Activated naive CD8-positive, alpha-beta T cell treated with anti-CD3 and anti-CD28 coated beads, Interleukin-2, amount 50 U/mL, for 16 hours (primary cell): ENCODE data around the gene KMT2C.

Experiments used
- DNase-seq: peaks from one replicate; pipeline ENCODE4 v3.0.0-alpha.2; 2020; ENCODE audit warnings: low read depth, low spot score

KMT2C gene

DNA sequence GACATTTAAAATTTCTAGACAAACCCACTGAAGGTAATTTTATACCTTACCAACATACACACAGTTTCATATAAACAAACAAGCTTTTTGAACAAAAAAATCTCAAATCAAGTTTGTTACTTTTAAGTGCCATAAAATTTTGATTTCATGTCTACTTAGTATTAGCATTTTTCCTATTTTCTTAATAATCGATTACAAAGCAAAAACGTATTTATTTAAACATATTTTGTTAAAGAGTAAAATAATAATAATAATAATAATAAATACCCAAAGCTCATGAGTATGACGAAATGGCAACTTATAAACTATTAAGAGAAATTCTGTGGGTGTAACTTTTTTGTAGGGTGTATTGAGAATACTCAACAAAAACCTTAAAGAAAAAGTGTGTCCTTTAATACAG, 232.7 kb downstream of the KMT2C start:
- no peak for DNase-seq

- DNase-seq: no peak
Measured at GRCh38 chr7:152202056-152202455, 233.7 kb downstream of the KMT2C start.

DNA sequence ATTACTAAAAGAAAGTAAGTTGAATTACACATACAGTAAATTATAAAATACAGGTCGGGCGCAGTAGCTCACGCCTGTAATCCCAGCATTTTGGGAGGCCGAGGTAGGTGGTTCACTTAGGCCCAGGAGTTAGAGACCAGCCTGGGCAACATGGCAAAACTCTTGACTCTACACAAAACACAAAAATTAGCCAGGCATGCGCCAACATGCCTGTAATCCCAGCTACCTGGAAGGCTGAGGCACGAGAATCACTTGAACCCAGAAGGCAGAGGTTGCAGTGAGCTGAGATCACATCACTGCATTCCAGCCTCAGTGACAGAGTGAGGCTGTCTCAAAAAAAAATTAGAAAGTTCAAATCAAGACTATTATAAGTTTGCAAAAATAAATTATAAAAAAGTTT, 235.4 kb downstream of the KMT2C start:
- no peak for DNase-seq

GRCh38 chr7:152196391-152196790, 239.4 kb downstream of the KMT2C start:
- DNase-seq: no peak

DNA sequence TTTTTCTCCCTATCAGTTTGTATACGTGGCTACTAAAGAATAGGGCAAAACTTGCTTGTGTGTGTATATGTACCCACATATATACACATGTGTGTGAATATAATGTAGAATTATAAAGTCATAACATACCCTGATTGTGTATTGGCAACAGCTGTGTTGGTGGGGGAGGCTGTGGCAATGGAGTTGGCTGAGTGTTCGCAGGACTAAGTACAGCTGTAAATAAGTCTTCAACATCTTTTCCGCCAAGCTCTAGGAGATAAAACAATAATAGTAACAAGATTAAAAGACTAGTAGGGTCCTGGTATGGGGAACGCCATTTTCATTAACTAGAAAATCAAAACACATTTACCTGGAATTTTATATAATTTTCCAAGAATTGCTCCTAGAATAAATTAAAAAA, 241.9 kb downstream of the KMT2C start:
- DNase-seq: no peak

DNA sequence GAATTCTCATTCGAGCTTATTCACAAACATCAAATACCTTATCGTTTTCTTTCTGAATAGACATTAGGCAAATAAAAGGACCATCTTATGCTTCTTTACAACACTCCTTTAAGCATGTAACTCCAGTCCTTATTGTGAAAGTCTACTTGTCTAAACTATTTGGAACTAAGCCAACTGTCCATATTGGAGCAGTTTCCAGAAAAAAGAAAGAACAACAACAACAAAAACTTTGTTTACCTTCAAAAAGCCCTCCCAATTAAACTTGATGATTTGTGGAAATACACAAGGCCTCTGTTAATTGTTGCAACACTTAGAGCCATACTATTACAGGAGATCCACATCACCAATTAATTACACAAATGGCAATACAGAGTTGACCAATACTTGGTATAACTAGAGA, 246.7 kb downstream of the KMT2C start:
- no peak for DNase-seq

- no peak for DNase-seq
Measured at GRCh38 chr7:152185558-152185957, 250.2 kb downstream of the KMT2C start.

DNA sequence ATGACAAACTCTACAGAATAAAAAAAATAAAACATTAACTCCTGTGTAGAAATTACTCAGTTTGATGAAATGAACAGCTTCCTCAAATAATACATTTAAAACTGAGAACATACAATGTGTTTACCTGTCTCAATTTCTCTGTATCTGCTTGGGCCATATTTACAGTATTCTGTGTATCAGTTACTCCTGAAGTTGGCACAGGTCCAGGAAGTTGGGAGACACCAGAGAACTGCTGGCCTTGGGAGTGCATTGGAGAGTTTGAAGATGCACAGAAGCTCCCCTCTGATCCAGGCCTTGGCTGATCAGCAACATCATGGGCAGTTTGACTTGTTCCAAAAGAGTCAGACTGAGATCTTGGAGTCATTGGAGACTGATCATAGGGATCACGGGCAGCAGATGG, 255.2 kb downstream of the KMT2C start:
- DNase-seq: no peak

GRCh38 chr7:152180048-152180447, 255.8 kb downstream of the KMT2C start:
- no peak for DNase-seq

- DNase-seq: no peak
Measured at GRCh38 chr7:152178405-152179058, 257.3 kb downstream of the KMT2C start.

GRCh38 chr7:152177681-152178404, 258.0 kb downstream of the KMT2C start:
- DNase-seq: no peak

DNA sequence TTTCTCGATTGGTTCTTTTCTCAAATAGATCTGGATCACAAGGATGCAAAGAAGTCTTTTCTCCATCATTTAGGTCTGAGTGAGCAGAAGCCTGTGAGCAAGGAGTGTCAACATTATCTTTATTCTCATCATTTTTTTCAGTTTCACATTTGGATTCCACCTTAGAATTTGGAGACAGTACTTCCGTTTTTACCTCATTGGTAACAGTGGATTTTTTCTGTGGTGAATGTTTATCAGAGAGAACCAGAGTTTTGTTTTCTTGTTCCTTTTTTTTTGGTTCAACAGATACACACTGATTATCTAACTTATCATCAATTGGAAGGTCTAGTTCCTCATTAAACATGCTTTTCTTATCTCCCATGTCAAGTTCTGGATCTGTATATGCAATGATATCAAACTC, 259.0 kb downstream of the KMT2C start:
- DNase-seq: no peak

DNA sequence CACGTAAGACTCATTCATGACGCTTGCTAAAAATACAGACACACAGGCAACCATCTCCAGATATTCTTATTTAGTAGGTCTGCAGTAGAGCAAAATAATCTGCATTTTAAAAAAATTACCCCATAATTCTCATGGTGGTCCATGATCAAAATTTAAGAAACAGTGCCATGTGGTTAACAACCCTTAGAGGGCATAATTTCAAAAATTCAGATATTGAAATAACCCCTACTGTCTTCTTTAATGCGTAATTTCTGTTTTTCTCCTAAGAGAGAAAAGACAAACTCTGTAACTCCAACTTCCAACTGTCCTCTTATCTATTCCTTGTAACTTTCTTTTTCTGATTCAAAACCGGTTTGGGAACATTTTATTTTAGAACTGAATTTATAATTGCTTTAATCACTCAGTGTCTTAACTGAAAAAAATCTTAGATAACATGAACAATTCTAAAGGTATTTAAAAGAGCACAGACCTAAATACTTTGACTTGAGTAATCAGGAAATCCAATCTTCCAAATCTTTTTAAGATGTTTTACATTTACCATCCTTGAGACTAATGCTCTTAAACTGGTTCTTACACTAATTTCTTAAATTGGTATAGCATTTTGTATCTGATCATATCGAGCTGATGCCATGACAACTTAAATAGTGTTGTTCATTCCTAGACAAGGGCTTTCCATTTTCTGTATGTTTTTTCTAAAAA, 262.3 kb downstream of the KMT2C start:
- no peak for DNase-seq

- no peak for DNase-seq
Measured at GRCh38 chr7:152162287-152162686, 273.5 kb downstream of the KMT2C start.

DNA sequence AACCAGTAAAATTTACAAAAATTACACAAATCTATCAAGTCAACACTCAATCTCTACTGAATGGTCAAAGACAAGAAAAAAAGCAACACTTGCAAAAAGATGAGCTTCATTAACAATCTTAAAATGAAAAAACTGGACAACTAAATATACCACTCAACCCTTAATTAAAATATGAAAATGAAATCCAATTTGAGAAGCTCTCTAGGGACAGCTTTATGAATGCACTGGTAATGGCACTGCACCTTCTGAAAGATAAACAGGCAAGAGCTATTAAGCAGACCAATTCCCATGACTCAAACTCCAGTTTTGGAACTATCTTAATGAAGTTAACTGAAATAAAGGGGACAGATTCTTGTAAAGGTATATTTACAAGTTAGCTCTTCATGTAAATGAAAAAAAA, 274.6 kb downstream of the KMT2C start:
- no peak for DNase-seq

DNA sequence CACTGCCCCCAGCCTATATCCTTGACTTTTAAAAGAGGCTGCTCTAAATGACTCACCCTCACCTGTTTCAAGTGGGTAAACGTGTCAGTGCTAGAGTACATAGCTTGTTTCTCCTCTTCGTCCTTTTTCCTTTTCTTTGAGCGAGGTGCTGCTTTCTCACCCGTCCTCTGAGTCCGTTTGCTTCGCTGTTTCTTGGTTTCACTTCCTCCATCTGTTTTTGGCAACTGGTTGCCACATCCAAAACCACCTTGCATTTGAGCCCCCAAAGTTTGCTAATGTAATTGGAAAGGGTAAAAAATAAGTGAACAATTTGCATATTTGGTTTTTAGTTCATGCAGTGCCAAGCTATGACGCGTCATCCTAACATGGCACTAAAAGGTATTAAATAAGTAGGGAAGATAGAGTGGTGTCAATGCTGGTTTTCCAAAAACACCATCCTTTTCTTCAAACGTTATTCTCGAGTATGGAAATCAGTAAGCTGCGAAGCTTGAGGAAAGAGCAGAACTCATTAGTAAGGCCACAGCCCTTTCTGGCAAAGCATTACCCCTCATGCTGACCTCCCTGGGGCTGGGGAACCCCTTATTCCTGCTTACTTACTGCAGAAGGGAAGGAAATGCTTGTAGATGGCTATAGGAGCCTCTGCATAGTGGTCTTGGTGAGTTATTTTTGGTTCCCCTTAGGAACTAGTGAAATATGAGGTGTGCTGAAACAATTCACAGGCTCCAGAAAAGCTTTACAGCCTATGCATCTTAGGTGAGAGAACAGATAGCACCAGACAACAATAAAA, 276.8 kb downstream of the KMT2C start:
- no peak for DNase-seq

DNA sequence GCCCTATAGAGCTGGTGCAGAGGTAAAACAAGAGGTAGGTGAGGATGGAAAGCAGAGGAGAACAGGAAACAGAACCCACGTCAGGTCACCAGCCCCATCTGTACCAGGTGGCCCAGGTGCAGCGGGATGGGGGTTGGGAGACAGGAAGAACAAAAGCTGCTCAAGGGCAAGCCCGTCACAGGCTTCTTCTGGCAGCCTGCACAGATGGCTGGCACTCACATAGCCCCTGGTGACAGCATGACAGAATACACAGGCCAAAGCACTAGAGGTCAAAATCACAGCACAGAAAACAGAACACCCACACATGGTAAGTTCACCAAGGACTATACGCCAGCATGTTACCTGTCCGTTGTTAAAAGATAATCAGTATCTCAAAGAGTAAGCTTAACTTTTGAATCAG, 283.5 kb downstream of the KMT2C start:
- no peak for DNase-seq

GRCh38 chr7:152149363-152149762, 286.4 kb downstream of the KMT2C start:
- DNase-seq: no peak

DNA sequence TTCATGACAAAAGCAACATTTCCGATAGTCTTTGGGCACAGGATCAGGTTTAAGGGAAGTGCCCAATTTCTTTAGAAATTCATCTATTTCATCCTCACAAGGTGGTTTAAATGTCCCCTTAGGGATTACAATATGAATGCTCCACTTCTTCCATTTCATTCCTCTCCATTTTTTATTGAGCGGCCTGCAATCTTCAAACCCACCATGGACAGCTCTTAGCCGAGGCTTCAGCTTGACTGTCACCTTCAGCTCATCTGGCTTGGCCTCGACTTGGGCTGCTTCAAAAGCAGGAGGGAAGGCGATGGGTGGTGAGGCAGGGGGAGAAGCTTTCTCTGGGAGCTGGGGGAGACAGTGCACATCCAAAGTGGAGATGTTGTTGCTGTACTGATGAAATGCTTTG, 287.1 kb downstream of the KMT2C start:
- DNase-seq: no peak

GRCh38 chr7:152145853-152146466, 289.8 kb downstream of the KMT2C start:
- no peak for DNase-seq

- no peak for DNase-seq
Measured at GRCh38 chr7:152144557-152145245, 291.1 kb downstream of the KMT2C start.
